HS-27A (cell line): ENCODE measurements around the gene CPN1.

Experiments
- DNase-seq: peaks from one replicate; pipeline ENCODE4 v3.0.0-alpha.2; 2012; ENCODE audit warnings: low read depth, missing footprints

Gene CPN1

GRCh38 chr10:100076750-100077149, 4.9 kb downstream of the CPN1 start:
- no peak for DNase-seq

- no peak for DNase-seq
These were observed 6.0 kb downstream of the CPN1 start for GRCh38 chr10:100075426-100076220.

- DNase-seq: no peak
These were observed 9.2 kb downstream of the CPN1 start for GRCh38 chr10:100072514-100072913.

- no peak for DNase-seq
These were observed 10.1 kb downstream of the CPN1 start for GRCh38 chr10:100071529-100071928.

GRCh38 chr10:100067466-100067865, 14.2 kb downstream of the CPN1 start:
- no peak for DNase-seq

GRCh38 chr10:100065084-100065660, 16.5 kb downstream of the CPN1 start:
- DNase-seq: no peak

GRCh38 chr10:100061401-100061800, 20.3 kb downstream of the CPN1 start:
- no peak for DNase-seq

GRCh38 chr10:100057948-100058347, 23.7 kb downstream of the CPN1 start:
- DNase-seq: no peak

GRCh38 chr10:100053686-100054460, 27.8 kb downstream of the CPN1 start:
- no peak for DNase-seq

- DNase-seq: peak; percentile 52
These were observed 35.6 kb downstream of the CPN1 start for GRCh38 chr10:100046021-100046486.

GRCh38 chr10:100045592-100045991, 36.1 kb downstream of the CPN1 start:
- no peak for DNase-seq

GRCh38 chr10:100043796-100044195, 37.9 kb downstream of the CPN1 start:
- no peak for DNase-seq

- DNase-seq: no peak
These were observed 38.3 kb downstream of the CPN1 start for GRCh38 chr10:100043344-100043743.

- DNase-seq: no peak
These were observed 40.2 kb downstream of the CPN1 start for GRCh38 chr10:100041306-100042002.

- no peak for DNase-seq
These were observed 43.1 kb downstream of the CPN1 start for GRCh38 chr10:100038561-100039071.

- DNase-seq: no peak
These were observed 43.8 kb downstream of the CPN1 start for GRCh38 chr10:100037758-100038315.

- DNase-seq: no peak
These were observed 44.8 kb downstream of the CPN1 start for GRCh38 chr10:100036850-100037249.

- no peak for DNase-seq
These were observed 47.8 kb downstream of the CPN1 start for GRCh38 chr10:100033766-100034418.

- DNase-seq: no peak
These were observed 54.3 kb downstream of the CPN1 start for GRCh38 chr10:100027416-100027815.

GRCh38 chr10:100025576-100025975, 56.1 kb downstream of the CPN1 start:
- DNase-seq: no peak

- DNase-seq: no peak
These were observed 56.9 kb downstream of the CPN1 start for GRCh38 chr10:100024748-100025147.
